Lower lobe of right lung (tissue), 2 donors: Measurements from ENCODE around the gene SERPINB1. TPM values are rescaled to one million over a fixed set of nuclear protein-coding genes. Genes with fewer than 3 reads are reported as not detected.
A peak's percentile ranks its signal among the peaks of the same experiment; 100 is the strongest.

ENCODE experiments used
- ATAC-seq, 2 donors: fragments of 200-7000 bp; cut with Tn5 transposase; one replicate each; pipeline ENCODE4 v1.9.1; 2020 to 2022; ENCODE audit warnings: mild to moderate bottlenecking in 2 of 2, moderate library complexity in 2 of 2
- DNase-seq: peaks from one replicate; pipeline ENCODE4 v3.0.0-alpha.2; 2020
- H3K27ac ChIP-seq: fragments of 200-600 bp; one replicate; pipeline ENCODE4 v1.8.0; 2022
- H3K27me3 ChIP-seq: fragments of 200-600 bp; one replicate; pipeline ENCODE4 v1.8.0; 2022; ENCODE audit warnings: low read depth
- H3K36me3 ChIP-seq: fragments of 200-600 bp; one replicate; pipeline ENCODE4 v1.8.0; 2022; ENCODE audit warnings: mild to moderate bottlenecking
- H3K4me1 ChIP-seq: fragments of 200-600 bp; one replicate; pipeline ENCODE4 v1.8.0; 2022
- H3K4me3 ChIP-seq: fragments of 200-600 bp; one replicate; pipeline ENCODE4 v1.8.0; 2022; ENCODE audit warnings: mild to moderate bottlenecking
- H3K9me3 ChIP-seq: fragments of 200-600 bp; one replicate; pipeline ENCODE4 v1.8.0; 2022
- intact Hi-C: fragments of 100-400 bp; cut with DNase I; formaldehyde crosslinking; loops from one replicate; pipeline ENCODE4 v1.11.0; 2022
- total RNA-seq: library from RNA; stranded (reverse); fragmentation: NEBNext Ultra II Directional; extraction: Animal tissue kit (Norgen Biotek cat#: 25700); gene quantifications from one replicate; pipeline ENCODE4 v1.2.1, GENCODE V29; 2021
- TF ChIP-seq, protein P1 (sequence below): fragments of 200-600 bp; IDR thresholded peaks from one replicate; pipeline ENCODE4 v1.8.0; 2022; ENCODE audit warnings: antibody characterized with exemption, mild to moderate bottlenecking
- donor health status: DM: no; HTN: yes; CAD: no; lungs with severe emphysema.

SERPINB1 gene
- total RNA-seq, 1 donor from 2014 or later, result 125 TPM

- no peak for DNase-seq
- Histone ChIP-seq H3K4me3 (no peak overlapping the region), H3K9me3 (no peaks in the 10 kb centered on the region), H3K27me3 (no peaks in the 10 kb centered on the region), H3K36me3 (no peaks in the 10 kb centered on the region), H3K27ac (peak overlapping the region; percentile 1), H3K4me1 (peaks cover 73% of the 10 kb centered on the region)
- intact Hi-C loops, result loop anchor here (10.0 kb wide), 1 partner anchor 50 kb away; the partner anchor contains the start of gene SERPINB1
- TF ChIP-seq, protein P1, sequence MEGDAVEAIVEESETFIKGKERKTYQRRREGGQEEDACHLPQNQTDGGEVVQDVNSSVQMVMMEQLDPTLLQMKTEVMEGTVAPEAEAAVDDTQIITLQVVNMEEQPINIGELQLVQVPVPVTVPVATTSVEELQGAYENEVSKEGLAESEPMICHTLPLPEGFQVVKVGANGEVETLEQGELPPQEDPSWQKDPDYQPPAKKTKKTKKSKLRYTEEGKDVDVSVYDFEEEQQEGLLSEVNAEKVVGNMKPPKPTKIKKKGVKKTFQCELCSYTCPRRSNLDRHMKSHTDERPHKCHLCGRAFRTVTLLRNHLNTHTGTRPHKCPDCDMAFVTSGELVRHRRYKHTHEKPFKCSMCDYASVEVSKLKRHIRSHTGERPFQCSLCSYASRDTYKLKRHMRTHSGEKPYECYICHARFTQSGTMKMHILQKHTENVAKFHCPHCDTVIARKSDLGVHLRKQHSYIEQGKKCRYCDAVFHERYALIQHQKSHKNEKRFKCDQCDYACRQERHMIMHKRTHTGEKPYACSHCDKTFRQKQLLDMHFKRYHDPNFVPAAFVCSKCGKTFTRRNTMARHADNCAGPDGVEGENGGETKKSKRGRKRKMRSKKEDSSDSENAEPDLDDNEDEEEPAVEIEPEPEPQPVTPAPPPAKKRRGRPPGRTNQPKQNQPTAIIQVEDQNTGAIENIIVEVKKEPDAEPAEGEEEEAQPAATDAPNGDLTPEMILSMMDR, result no peak
- no peak for ATAC-seq
Observed at GRCh38 chr6:2795162-2795561, 46.5 kb downstream of the SERPINB1 start.

GRCh38 chr6:2794171-2794730 is 47.4 kb downstream of the SERPINB1 start:
- intact Hi-C loops, result loop anchor here (10.0 kb wide), 1 partner anchor 51 kb away; the partner anchor contains the start of gene SERPINB1
- Histone ChIP-seq H3K9me3 (no peaks in the 10 kb centered on the region), H3K27me3 (no peaks in the 10 kb centered on the region), H3K36me3 (no peaks in the 10 kb centered on the region), H3K27ac (peak overlapping the region; percentile 54), H3K4me3 (no peak overlapping the region), H3K4me1 (peaks cover 74% of the 10 kb centered on the region)
- ATAC-seq, result no peak
- TF ChIP-seq, protein P1, result no peak
- DNase-seq, result no peak

DNA sequence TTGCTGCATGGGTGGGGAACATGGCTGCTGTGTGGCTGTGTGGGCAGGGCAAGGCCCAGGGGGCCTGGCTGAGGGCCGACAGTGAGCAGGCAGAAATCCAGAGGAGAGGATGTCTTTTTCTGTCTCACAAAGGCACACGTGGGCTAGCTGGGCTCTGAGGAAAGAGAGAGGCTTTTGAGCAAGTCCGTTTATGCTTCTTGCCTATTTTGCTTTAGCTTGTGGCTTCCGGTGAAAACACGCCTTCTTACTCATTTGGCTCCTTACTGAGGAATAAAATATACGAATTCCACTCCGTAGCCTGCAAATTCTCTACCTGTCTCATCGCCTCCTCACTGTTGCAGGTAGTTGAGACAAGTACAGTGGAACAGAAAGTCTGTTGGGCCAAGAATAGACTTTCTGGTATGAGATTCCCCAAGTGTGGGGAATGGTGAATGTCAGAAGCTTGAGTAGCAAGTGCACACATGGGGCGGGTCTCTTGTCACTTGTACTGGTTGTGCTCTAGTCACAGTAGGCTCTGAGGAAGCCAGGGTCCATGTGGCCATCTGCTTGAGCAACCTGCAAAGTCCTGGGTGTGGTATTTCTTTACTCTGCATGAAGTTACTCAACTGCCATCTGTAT is 48.0 kb downstream of the SERPINB1 start:
- TF ChIP-seq, protein P1, result no peak
- peak overlapping the region; percentile 54 for H3K27ac ChIP-seq
- H3K9me3 ChIP-seq, result no peaks in the 10 kb centered on the region
- DNase-seq (peak; percentile 79), ATAC-seq (peak; percentile 31 to 64)
- intact Hi-C loops, result loop anchor here (10.0 kb wide), 1 partner anchor 51 kb away; the partner anchor contains the start of gene SERPINB1
- no peak overlapping the region for H3K4me3 ChIP-seq
- no peaks in the 10 kb centered on the region for H3K27me3 ChIP-seq
- peaks cover 71% of the 10 kb centered on the region for H3K4me1 ChIP-seq
- H3K36me3 ChIP-seq, result no peaks in the 10 kb centered on the region

GRCh38 chr6:2792330-2793110 is 49.1 kb downstream of the SERPINB1 start:
- Histone ChIP-seq H3K27ac (peak overlapping the region; percentile 54), H3K4me1 (peaks cover 62% of the 10 kb centered on the region), H3K36me3 (no peaks in the 10 kb centered on the region), H3K9me3 (no peaks in the 10 kb centered on the region), H3K27me3 (no peaks in the 10 kb centered on the region), H3K4me3 (no peak overlapping the region)
- ATAC-seq (peak in 1 of 2 donors; percentile 31), DNase-seq (no peak)
- TF ChIP-seq, protein P1, result no peak
- intact Hi-C loops, result loop anchor here (10.0 kb wide), 1 partner anchor 52 kb away; the partner anchor contains the start of gene SERPINB1

DNA sequence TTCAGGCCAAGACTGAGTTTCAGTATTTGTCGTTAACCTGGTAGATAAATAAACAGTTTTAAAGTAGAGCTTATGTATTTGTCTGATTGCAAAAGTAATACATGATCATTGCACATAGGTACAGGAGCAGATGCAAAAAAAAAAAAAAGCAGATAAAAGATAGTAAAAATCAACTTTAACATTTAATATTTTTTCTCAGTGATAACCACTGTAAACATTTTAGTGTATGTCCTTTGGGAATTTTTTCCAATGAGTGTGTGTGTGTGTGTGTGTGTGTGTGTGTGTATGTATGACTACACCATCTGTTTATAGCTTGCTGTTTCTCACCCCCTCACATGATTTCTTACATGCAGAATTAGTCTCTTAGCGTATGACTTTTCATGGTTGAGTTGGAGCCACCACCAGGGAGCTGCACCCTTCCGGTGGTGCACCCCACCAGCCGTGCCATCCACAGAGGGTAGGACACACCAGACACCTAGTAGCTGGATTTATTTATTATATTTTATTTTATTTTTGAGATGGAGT is 50.2 kb downstream of the SERPINB1 start:
- ATAC-seq (no peak), DNase-seq (no peak)
- H3K36me3 ChIP-seq, result peaks cover 2% of the 10 kb centered on the region
- no peaks in the 10 kb centered on the region for H3K9me3 ChIP-seq
- no peak overlapping the region for H3K4me3 ChIP-seq
- H3K4me1 ChIP-seq, result peaks cover 52% of the 10 kb centered on the region
- H3K27ac ChIP-seq, result peak overlapping the region; percentile 46
- TF ChIP-seq, protein P1, result no peak
- intact Hi-C loops, result loop anchor here (10.0 kb wide), 1 partner anchor 53 kb away; the partner anchor contains the start of gene SERPINB1
- H3K27me3 ChIP-seq, result no peaks in the 10 kb centered on the region
